Stimulated activated CD4-positive, alpha-beta T cell treated with anti-CD3 and anti-CD28 coated beads, Interleukin-15, amount 100 ng/mL, for 1 hour (primary cell): ENCODE measurements around the gene TLCD5.

Experiments
- DNase-seq, 2 donors: peaks; one replicate each; pipeline ENCODE4 v3.0.0-alpha.2; 2020; ENCODE audit warnings: low read depth in 1 of 2, low spot score in 1 of 2

TLCD5 gene

DNA sequence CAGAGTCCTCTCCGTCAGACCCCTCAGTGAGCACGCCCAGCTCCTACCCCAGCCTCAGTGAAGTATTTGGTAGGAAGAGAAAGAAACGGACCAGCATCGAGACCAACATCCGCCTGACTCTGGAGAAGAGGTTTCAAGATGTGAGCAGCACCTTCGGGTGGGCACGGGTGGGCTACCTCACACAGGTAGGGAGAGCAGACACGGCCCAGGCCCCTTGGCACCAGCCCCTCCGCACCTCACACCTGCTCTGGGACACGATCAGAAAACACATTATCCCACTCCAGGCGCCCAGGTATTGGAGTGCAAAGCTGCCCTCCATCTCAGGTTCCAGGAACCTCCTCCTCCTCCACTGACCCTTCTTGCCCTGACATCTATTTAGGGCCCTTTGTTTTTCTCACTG lies 17.6 kb upstream of the TLCD5 start:
- no peak for DNase-seq

DNA sequence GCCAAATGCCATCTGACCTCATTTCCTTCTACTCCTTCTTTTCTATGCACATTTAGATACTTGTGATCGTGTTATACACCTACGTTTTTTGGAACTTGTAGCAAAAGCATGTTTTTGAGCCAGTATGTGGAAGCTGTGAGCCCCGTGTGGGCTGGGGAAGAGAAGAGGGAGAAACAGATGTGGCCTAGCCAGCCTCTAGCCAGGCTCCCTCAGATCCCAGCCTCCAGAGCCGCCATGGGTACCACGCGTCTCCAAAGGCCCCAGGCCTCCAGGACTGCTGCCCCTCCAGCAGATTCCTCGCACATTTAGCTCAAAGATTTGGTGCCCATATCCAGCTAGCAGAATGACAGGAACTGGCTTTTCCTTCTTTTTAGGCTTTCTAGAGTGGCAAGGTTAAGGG lies 17.0 kb upstream of the TLCD5 start:
- DNase-seq, result no peak

DNA sequence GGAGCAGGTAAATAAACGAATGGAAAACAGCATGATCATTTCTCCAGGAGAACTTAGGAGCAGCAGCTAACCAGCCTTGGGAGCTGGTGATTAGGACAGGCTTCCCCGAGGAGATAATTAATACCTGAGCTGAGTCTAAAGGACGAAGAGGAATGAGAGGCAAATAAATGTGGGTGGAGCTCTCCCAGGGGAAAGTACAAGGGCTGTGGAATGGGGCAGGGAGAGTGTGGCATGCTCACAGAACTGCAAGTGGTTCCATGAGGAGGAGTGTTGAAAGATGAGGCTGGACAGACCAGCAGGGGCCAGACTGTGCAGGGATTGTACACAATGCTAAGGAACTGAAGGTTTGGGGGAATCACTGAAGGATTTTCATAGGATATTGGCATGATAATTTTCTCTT lies 14.2 kb upstream of the TLCD5 start:
- no peak for DNase-seq

DNA sequence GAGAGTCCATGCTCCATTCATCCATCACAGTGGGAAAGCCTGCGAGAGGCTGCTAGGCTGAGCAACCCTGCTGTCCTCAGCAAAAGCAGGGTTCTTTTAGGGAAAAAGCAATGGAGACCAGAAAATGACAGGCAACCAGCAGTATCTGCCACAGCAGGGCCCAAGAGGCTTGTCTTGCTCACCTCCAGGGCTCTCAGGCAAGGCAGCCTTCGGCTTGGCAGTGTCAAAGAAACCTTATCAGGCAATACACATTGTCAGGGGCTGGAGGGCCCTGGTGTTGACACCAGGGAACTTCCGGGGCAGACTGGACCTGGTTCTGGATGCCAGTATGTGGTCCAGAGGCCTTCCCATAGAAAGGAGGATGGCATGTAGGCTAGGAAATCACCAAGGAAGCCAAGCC lies 10.2 kb upstream of the TLCD5 start:
- no peak for DNase-seq

DNA sequence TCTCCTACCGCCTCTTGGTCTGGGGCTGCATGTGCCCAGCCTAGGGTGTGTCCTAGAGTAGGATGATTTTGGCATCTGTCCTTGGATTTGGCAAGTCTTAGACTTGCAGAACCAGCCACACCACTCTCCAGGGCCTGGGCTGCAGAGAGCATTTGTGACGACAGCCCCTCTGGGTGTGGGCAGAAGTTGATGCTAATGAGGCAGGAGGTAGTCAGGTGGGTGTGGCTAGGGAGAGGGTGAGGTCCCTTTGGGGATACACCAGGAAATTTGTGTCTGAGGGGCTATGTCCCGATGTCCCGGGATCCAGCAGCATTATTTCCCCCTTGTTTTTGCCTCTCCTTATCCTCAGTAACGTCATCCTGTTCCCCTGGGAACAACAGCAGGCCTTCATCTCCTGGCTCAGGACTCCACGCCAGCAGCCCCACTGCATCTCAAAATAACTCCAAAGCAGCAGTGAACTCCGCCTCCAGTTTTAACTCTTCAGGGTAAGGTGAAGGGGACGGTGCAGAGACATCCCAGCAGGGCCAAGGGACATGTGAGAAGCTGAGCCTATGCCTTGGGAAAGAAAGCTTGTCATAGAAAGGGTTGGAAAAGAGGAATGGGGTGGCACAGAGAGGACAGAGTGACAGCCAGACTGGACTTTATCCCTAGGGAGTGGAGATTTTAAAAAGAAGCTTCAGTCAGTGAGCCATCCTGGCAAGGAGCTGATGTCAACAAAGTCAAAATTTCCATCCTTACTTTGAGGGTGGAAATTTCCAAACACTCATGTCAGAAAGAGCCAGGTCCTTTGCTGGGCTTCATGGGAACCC lies 8.0 kb upstream of the TLCD5 start:
- DNase-seq, result no peak

DNA sequence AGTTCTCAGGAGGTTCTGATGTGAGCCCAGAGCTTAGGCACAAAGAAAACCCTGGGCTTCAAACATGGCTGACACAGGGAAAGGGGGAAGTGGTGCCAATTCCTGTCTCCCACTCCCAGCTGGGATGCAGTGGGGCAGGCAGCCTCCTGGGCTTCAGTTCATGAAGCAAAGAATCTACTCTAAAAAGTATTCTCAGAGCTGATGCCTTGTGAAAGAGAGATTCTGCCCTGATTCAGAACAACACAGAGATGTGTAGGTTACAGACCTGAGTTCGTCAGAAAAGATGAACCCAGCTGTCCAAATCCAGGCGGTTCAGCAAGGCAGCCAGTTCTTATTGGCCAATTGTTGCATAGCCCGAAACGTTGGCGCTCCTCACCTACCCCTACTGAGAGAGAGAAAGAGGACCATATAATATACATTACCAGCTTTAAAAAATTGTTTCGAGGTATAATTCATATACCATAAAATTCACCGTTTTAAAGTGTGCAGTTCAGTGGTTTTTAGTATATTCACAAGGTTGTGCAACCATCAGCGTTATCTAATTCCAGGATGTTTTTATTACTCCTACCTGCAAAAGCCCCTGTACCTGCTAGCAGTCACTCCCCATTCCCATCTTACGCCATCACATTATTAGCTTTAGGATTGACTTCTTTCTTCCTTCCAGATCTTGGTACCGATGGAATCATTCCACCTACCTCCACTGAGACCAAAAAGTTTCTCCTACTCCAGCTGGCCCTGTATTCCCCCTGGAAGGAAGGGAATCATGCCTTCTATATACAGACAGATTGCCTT lies 7.2 kb upstream of the TLCD5 start:
- DNase-seq, result no peak

DNA sequence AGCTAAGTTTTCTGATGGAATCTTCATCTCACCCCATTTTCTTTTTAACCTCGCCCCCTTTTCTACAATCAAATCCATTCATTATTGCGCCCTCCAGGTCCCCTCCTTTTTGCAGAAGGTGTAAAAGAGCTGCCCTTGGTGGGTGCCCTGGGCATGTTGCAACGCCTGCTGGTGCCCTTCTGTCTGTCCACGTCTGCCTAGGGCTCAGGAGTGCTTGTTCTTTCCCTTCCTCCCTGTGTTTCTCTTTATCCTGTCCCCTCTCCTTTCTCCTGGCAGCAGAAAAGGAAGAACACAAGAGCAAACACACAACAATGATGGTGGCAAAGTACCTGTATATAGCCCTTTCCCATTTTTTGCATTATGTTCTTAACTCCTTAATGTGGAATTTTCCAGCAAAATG lies 6.2 kb upstream of the TLCD5 start:
- DNase-seq, result no peak

DNA sequence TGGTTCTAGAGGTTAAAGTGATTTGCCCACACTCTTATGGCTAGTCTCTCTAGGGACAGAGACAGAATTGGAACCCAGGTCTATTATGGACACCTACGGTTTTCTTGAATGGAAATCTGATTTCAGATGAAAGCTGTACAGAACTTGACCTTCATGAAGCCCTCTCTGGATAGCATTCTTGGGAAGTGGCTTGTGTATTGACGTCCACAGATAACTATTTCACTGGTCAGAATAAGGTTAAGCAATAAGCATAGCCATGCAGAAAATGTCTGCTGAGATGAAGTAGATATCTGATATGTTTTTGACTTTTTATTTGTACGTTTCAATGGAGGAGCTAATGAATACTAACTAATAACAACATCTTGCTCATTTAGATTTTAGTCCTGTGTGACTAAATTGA lies 1.1 kb downstream of the TLCD5 start:
- DNase-seq, result no peak

DNA sequence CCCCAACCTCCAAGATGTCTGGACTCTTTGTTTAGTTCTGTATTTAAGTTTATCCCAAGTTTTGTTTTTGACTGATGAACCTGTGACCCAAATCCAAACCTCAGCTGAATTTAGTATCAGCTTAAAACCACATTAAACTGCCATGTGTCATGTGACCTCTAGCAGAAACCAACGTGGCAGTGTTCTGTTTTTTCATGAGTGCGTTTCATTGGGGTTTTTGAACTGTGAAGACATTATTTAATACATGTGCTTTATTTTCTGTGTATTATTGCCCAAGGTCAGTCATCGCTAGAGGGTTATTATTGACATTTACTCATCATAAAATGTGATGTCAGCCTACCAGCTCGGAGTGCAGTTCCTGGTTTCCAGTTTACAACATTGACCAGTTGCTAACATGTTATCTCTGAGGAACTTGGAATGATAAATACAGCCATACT lies 1.8 kb downstream of the TLCD5 start:
- DNase-seq, result no peak

DNA sequence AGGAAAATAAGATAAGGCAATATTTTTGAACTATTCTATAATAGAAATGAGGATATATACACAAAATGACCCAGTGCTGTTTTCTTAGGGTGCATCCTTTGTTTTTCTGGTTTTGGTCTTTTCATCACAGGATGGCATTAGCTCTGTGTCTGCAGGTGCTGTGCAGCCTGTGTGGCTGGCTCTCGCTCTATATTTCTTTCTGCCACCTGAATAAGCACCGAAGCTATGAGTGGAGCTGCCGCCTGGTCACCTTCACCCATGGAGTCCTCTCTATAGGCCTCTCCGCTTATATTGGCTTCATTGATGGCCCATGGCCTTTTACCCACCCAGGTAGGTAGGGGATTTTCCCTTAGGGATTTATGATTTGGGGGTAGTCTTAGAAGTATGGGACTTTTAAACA lies 2.2 kb downstream of the TLCD5 start:
- no peak for DNase-seq

DNA sequence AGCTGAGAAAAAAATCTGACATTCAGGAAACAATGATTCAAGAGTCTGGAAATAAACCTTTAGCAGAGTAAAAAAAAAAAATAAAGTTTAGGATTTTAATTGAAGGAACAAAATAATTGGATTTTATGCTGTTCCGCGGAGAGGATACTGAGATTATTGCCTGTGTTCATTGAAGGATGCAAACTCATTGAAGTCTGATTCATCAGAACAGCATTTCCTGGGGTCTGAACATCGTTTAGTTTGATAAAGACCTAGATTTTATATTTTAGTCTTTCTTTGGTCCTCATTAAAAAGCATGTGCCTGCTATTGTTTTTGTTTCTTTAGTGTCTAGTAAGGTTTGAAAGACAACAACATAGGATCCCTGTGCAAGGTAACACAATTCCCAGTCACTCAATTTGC lies 4.5 kb downstream of the TLCD5 start:
- DNase-seq, result no peak

DNA sequence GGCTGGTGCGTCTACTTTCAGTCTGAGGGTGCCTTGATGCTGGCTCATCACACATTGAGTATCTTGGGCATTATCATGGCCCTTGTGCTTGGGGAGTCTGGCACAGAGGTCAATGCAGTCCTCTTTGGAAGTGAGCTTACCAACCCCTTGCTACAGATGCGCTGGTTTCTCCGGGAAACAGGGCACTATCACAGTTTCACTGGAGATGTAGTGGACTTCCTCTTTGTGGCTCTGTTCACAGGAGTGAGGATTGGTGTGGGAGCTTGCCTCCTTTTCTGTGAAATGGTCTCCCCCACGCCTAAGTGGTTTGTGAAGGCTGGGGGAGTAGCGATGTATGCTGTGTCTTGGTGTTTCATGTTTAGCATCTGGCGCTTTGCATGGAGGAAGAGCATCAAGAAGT lies 4.9 kb downstream of the TLCD5 start:
- DNase-seq, result no peak

DNA sequence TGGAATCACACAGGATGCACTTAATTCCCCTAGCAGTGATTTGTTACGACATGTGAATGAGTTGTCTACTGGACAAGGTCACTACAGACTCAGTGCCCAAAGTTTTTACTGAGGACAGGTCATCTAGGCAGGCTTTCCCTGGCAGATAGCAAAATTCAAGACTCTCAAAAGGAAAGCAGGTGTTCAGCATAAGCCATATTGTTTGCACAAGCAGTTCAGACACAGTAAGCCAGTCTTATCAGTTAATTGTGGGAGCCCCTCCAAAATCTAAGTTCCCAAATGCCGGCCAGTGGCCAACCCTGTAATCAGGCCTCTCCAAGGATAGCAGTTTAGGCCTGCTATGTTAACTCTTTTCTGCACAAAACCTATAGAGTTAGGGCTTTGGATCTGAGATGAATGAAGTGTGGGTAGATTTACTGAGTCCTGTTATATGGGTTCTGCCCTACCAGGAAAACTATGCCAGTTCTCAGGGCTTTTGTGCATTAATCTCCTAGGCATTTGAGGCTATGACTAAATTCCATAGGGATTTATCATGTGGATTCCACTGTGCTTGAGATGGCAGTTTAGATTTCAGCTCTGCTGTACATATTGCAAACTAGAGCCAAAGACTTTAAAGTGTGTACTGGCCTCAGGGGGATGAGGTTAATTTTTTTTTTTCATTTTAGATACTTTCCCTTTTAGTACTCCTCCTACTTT lies 6.3 kb downstream of the TLCD5 start:
- no peak for DNase-seq

DNA sequence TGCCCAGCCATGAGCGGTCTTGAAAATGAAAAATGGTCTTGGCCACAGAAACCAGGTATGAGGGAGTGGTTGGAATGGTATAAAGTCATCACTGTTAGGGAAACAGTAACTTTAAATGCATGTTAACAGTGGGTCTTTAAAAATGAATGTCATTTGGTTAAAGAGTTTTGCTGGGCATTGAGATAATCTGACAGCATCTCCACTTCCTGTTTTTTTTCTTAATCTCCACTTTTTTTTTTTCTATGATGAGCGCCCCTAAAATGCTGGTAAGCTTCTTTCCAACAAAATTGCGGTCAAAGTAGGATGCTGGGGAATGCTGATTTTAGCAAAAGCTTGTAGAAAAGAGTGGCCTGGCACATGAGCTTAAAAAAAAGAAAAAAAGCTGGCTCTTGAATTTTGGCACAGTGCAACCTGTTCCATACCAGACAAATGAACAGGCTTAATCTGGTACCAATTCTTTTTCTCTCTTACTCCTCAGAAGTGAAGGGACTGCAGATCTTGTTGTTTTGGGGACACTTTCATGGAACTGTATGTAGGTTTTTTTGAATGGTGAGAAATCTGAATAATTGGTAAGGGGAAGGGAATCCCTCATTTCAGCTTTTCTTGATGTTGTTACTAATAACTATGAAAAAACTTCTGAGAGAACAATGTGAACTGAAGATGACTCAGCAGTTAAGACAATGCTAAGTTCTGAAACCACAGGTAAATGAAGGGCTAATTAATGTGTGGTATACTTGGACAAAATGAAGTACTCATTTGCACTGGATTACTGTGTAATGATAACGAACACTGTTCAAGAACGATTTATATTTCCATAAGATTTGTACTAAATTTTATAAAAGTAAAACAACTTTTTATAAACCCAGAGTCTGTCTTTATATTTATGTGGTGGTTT lies 8.0 kb downstream of the TLCD5 start:
- no peak for DNase-seq

DNA sequence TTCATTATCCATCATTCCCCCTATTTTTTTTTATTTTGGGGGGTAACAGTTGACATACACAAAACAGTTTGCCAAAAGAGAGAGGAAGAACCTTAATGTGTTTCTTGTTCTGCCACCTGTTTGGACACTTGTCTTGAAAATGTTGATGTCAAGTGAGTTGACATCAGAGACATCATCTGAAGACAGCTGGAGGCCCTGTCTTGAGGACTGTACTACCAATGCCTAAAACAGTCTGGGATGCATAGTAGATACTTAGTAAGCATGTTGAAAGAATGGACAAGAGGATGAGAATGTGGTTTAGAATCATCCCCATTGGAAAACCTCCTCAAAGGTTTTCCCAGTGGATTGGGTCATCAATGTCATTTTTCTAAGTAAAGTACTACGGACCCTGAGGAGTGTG lies 8.7 kb downstream of the TLCD5 start:
- DNase-seq, result no peak

DNA sequence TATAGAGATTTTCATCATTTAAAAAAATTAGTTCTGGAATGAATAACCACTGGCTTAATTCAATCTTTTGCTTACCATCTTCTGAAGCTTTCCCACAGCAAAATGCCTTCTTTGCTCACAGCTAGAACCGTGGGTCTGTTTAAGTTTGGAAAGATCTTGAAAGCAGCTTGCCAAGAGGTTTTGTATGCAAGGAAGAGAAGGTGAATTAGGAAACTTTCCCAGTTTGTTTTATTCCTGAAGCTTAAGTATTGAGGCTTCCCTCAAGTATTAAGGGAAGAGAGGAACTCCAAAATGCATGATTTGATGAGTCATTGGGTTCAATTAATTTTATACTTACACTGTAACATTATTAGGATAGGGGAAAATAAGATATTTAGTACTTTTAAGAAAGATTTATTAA lies 9.2 kb downstream of the TLCD5 start:
- no peak for DNase-seq

DNA sequence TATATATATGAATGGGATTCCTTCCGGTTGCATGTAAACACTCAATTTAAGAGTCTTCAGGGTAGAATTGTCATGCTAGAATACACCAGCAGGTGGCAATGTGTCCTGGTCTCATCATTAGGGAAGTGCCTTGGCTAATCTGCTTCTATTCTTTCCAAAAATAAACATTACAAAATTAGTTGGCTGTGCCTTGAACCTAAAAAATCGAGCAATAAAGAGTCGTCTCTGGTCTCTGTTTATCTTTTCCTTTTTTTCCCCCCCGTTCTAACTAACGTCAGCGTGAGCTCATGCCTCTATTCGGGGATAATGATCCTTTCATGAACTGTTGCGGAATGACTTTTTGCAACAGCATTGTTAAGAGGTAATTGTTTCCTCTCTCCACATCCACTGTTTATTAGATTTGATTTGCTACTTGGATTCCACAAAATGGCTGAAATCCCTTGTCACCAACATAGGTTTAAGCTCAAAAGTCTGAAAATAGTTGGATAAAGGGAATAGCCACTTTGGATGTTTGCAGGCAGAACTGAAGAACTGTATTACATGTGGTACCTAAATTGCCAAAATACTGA lies 9.9 kb downstream of the TLCD5 start:
- DNase-seq, result peak in 1 of 2 donors; percentile 25

DNA sequence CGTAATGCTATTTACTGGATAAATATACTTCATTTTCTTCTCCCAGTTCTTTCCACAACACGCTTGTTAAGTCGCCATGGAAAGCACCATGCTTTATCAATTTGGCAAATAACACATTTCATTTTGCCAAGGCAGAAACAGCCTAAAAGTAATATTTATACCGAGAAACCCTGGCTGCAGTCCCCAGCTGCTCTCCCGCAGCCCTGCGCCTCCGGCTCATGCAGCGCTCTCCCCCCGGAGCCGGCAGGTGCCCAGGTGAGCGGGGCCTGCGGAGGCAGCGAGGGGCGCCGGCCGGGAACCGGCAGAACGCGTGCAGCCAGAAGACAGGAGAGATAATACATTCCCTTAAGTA lies 10.4 kb downstream of the TLCD5 start:
- peak in 1 of 2 donors; percentile 21 for DNase-seq

DNA sequence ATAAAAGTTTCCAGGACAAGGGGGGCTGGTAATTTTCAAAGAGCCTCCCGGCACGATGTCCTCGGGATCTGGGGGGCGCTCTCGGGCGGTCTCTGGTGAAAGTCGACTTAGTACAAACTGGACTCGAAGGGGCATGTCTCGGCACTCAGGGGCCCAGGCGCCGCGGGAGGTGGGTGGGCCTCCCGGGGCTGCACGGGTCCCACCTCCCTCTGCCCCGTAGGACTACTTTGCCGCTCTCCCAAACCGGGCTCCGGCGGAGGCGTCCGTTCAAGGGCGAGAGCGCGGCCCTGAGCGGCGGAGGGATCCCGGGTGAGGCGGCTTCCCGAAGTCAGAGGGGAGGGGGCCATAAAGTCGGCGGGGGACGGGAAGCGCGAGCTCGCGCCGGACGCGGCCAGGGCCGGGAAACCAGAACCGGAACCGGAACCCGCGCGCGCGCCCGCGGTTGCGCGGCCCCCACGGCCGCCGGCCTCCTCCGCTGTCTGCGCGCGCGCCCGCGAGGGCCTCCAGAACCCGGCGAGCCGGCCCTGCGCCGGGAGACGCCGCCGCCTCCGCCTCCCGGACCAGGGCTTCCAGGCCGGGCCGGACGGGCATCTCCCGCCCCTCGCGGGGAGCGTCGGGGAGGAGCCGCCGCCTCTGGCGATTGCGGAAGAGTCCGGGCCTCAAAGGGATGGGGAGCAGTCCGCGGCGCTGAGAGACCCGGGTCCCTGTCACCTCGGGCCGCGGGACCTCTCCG lies 11.0 kb downstream of the TLCD5 start, which contains the start of gene ARHGEF12:
Gene ARHGEF12, plus strand, starts transcription at position 506 of the 733 bp plus-strand sequence. CDS start 831 bp downstream, outside the sequence.
- DNase-seq, result peak; percentile 44 to 71
